Measurements from ENCODE around the gene PIK3CD. TPM values are rescaled to one million over a fixed set of nuclear protein-coding genes. Genes with fewer than 3 reads are reported as not detected.

Gene PIK3CD
- total RNA-seq, 1 experiment from 2014 or later = 23.1 TPM

GRCh38 chr1:9624081-9624480 lies 27.4 kb upstream of the PIK3CD start:
- no peak for DNase-seq (ENCODE audit: low spot score)
- CTCF ChIA-PET = interaction anchor here (0.7 to 6.8 kb wide), 4 partner anchors 8 to 514 kb away, joined by 3 to 63 read pairs (median 5); no protein-coding TSS in a partner anchor
- POLR2A ChIA-PET = interaction anchor here (0.6 kb wide), 1 partner anchor 181 kb away, joined by 3 read pairs; no protein-coding TSS in a partner anchor
- TF ChIP-seq GRHL2 (CRISPR knock-in tag; IDR thresholded peaks at IDR 0.05; ENCODE audit: insufficient replicate concordance, severe bottlenecking) = no peak
- TF ChIP-seq ZNF317 (CRISPR knock-in tag; IDR thresholded peaks at IDR 0.05; ENCODE audit: borderline replicate concordance, low read depth) = no peak
- no peak for TF ChIP-seq SOX15 (CRISPR knock-in tag; IDR thresholded peaks at IDR 0.05)
- TF ChIP-seq ZNF138 (CRISPR knock-in tag; conservative IDR thresholded peaks at IDR 0.05) = no peak
- TF ChIP-seq ZNF532 (CRISPR knock-in tag; IDR thresholded peaks at IDR 0.05; ENCODE audit: borderline replicate concordance) = no peak
- no peak for TF ChIP-seq NFYB (CRISPR knock-in tag; conservative IDR thresholded peaks at IDR 0.05; ENCODE audit: low read depth)
- TF ChIP-seq, protein P1, sequence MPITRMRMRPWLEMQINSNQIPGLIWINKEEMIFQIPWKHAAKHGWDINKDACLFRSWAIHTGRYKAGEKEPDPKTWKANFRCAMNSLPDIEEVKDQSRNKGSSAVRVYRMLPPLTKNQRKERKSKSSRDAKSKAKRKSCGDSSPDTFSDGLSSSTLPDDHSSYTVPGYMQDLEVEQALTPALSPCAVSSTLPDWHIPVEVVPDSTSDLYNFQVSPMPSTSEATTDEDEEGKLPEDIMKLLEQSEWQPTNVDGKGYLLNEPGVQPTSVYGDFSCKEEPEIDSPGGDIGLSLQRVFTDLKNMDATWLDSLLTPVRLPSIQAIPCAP (CRISPR knock-in tag; IDR thresholded peaks at IDR 0.05) = no peak
- TF ChIP-seq ZNF425 (CRISPR knock-in tag; conservative IDR thresholded peaks at IDR 0.05) = no peak
- no peak for TF ChIP-seq HMGA2 (CRISPR knock-in tag; IDR thresholded peaks at IDR 0.05)
- TF ChIP-seq TEAD1 (CRISPR knock-in tag; IDR thresholded peaks at IDR 0.05) = no peak
- no peak for TF ChIP-seq RORB (CRISPR knock-in tag; IDR thresholded peaks at IDR 0.05)
- TF ChIP-seq STAT6 (CRISPR knock-in tag; conservative IDR thresholded peaks at IDR 0.05; ENCODE audit: low read depth) = no peak
- TF ChIP-seq, protein P2, sequence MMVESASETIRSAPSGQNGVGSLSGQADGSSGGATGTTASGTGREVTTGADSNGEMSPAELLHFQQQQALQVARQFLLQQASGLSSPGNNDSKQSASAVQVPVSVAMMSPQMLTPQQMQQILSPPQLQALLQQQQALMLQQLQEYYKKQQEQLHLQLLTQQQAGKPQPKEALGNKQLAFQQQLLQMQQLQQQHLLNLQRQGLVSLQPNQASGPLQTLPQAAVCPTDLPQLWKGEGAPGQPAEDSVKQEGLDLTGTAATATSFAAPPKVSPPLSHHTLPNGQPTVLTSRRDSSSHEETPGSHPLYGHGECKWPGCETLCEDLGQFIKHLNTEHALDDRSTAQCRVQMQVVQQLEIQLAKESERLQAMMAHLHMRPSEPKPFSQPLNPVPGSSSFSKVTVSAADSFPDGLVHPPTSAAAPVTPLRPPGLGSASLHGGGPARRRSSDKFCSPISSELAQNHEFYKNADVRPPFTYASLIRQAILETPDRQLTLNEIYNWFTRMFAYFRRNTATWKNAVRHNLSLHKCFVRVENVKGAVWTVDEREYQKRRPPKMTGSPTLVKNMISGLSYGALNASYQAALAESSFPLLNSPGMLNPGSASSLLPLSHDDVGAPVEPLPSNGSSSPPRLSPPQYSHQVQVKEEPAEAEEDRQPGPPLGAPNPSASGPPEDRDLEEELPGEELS (CRISPR knock-in tag; IDR thresholded peaks at IDR 0.05) = no peak
- no peak for TF ChIP-seq PRRX2 (CRISPR knock-in tag; IDR thresholded peaks at IDR 0.05)
- TF ChIP-seq NFE2L1 (CRISPR knock-in tag; IDR thresholded peaks at IDR 0.05) = no peak
- no peaks in the 10 kb centered on the region for H3K9me3 Mint-ChIP-seq
- H3K27me3 Mint-ChIP-seq (ENCODE audit: low read depth) = peaks cover 19% of the 10 kb centered on the region
- peaks cover 5% of the 10 kb centered on the region for H3K4me1 Mint-ChIP-seq
- H3K36me3 Mint-ChIP-seq = no peaks in the 10 kb centered on the region
- no peak overlapping the region for H3K27ac Mint-ChIP-seq
- no peak for ATAC-seq
- H3K4me3 Mint-ChIP-seq = no peak overlapping the region
